ENCODE measurements around the gene SPC24. TPM values are rescaled to one million over a fixed set of nuclear protein-coding genes. Genes with fewer than 3 reads are reported as not detected.

SPC24 gene
- total RNA-seq, 1 experiment from 2014 or later: 25.3 TPM

- DNase-seq: no peak
- Histone ChIP-seq H3K79me2 (ENCODE audit: low read length) (no peaks in the 10 kb centered on the region), H3K9ac (ENCODE audit: low read length) (no peak overlapping the region), H3K4me1 (ENCODE audit: low read length) (no peaks in the 10 kb centered on the region), H3K9me3 (ENCODE audit: low read length) (no peaks in the 10 kb centered on the region), H3K27me3 (ENCODE audit: low read length) (no peaks in the 10 kb centered on the region), H4K20me1 (ENCODE audit: insufficient read depth, low read depth, low read length) (0 out of 2 replicates have a peak, but pooled peaks cover 7% of the 10 kb centered on the region), H3K4me3 (ENCODE audit: low read length) (no peak overlapping the region), H3K9me2 (replicated peaks; ENCODE audit: insufficient read depth, low read length) (no peaks in the 10 kb centered on the region), H3K36me3 (ENCODE audit: insufficient read depth, low read length) (peaks cover 63% of the 10 kb centered on the region), H3K4me2 (ENCODE audit: low read depth, low read length, poor library complexity, severe bottlenecking) (no peak overlapping the region), H3K27ac (ENCODE audit: low read length) (no peak overlapping the region), H2AFZ (ENCODE audit: low read length) (no peak overlapping the region)
Measured at GRCh38 chr19:11116507-11116906, 39.1 kb downstream of the SPC24 start.

- Histone ChIP-seq H3K36me3 (ENCODE audit: insufficient read depth, low read length) (peaks cover 62% of the 10 kb centered on the region), H3K4me3 (ENCODE audit: low read length) (no peak overlapping the region), H2AFZ (ENCODE audit: low read length) (no peak overlapping the region)
Measured at GRCh38 chr19:11115895-11116446, 39.6 kb downstream of the SPC24 start.

GRCh38 chr19:11115042-11115441 is 40.5 kb downstream of the SPC24 start:
- 0 out of 2 replicates have a peak, but pooled peaks cover 7% of the 10 kb centered on the region for H4K20me1 ChIP-seq (ENCODE audit: insufficient read depth, low read depth, low read length)

More at GRCh38 chr19:11115895-11116446, 39.6 kb downstream of the SPC24 start:
- Histone ChIP-seq H4K20me1 (ENCODE audit: insufficient read depth, low read depth, low read length) (0 out of 2 replicates have a peak, but pooled peaks cover 7% of the 10 kb centered on the region), H3K27me3 (ENCODE audit: low read length) (no peaks in the 10 kb centered on the region), H3K9me3 (ENCODE audit: low read length) (no peaks in the 10 kb centered on the region), H3K79me2 (ENCODE audit: low read length) (no peaks in the 10 kb centered on the region), H3K4me2 (ENCODE audit: low read depth, low read length, poor library complexity, severe bottlenecking) (no peak overlapping the region), H3K27ac (ENCODE audit: low read length) (no peak overlapping the region), H3K9me2 (replicated peaks; ENCODE audit: insufficient read depth, low read length) (no peaks in the 10 kb centered on the region), H3K9ac (ENCODE audit: low read length) (no peak overlapping the region), H3K4me1 (ENCODE audit: low read length) (no peaks in the 10 kb centered on the region)
- DNase-seq: no peak

GRCh38 chr19:11113140-11113708 is 42.4 kb downstream of the SPC24 start:
- no peaks in the 10 kb centered on the region for H3K4me1 ChIP-seq (ENCODE audit: low read length)
- H3K9me2 ChIP-seq (replicated peaks; ENCODE audit: insufficient read depth, low read length): no peaks in the 10 kb centered on the region
- no peak overlapping the region for H2AFZ ChIP-seq (ENCODE audit: low read length)
- H3K4me2 ChIP-seq (ENCODE audit: low read depth, low read length, poor library complexity, severe bottlenecking): no peak overlapping the region
- H3K27me3 ChIP-seq (ENCODE audit: low read length): no peaks in the 10 kb centered on the region
- DNase-seq: no peak
- H3K27ac ChIP-seq (ENCODE audit: low read length): no peak overlapping the region
- H3K4me3 ChIP-seq (ENCODE audit: low read length): no peak overlapping the region
- H3K9ac ChIP-seq (ENCODE audit: low read length): no peak overlapping the region
- H3K9me3 ChIP-seq (ENCODE audit: low read length): no peaks in the 10 kb centered on the region
- no peaks in the 10 kb centered on the region for H3K79me2 ChIP-seq (ENCODE audit: low read length)
- H3K36me3 ChIP-seq (ENCODE audit: insufficient read depth, low read length): peaks cover 58% of the 10 kb centered on the region
- 0 out of 2 replicates have a peak, but pooled peaks cover 7% of the 10 kb centered on the region for H4K20me1 ChIP-seq (ENCODE audit: insufficient read depth, low read depth, low read length)

More at GRCh38 chr19:11115042-11115441, 40.5 kb downstream of the SPC24 start:
- H3K27me3 ChIP-seq (ENCODE audit: low read length): no peaks in the 10 kb centered on the region
- H3K36me3 ChIP-seq (ENCODE audit: insufficient read depth, low read length): peaks cover 57% of the 10 kb centered on the region
- H2AFZ ChIP-seq (ENCODE audit: low read length): no peak overlapping the region
- H3K4me2 ChIP-seq (ENCODE audit: low read depth, low read length, poor library complexity, severe bottlenecking): no peak overlapping the region
- H3K9me2 ChIP-seq (replicated peaks; ENCODE audit: insufficient read depth, low read length): no peaks in the 10 kb centered on the region
- H3K27ac ChIP-seq (ENCODE audit: low read length): no peak overlapping the region
- H3K9ac ChIP-seq (ENCODE audit: low read length): no peak overlapping the region
- DNase-seq: no peak
- H3K4me3 ChIP-seq (ENCODE audit: low read length): no peak overlapping the region
- H3K4me1 ChIP-seq (ENCODE audit: low read length): no peaks in the 10 kb centered on the region
- H3K79me2 ChIP-seq (ENCODE audit: low read length): no peaks in the 10 kb centered on the region
- no peaks in the 10 kb centered on the region for H3K9me3 ChIP-seq (ENCODE audit: low read length)

GRCh38 chr19:11111771-11112144 is 43.8 kb downstream of the SPC24 start:
- Histone ChIP-seq H3K4me1 (ENCODE audit: low read length) (no peaks in the 10 kb centered on the region), H3K9me2 (replicated peaks; ENCODE audit: insufficient read depth, low read length) (no peaks in the 10 kb centered on the region), H3K79me2 (ENCODE audit: low read length) (no peaks in the 10 kb centered on the region), H3K4me2 (ENCODE audit: low read depth, low read length, poor library complexity, severe bottlenecking) (no peak overlapping the region), H3K9me3 (ENCODE audit: low read length) (no peaks in the 10 kb centered on the region), H3K36me3 (ENCODE audit: insufficient read depth, low read length) (peaks cover 55% of the 10 kb centered on the region), H3K4me3 (ENCODE audit: low read length) (no peak overlapping the region), H3K9ac (ENCODE audit: low read length) (no peak overlapping the region), H3K27ac (ENCODE audit: low read length) (no peak overlapping the region), H4K20me1 (ENCODE audit: insufficient read depth, low read depth, low read length) (0 out of 2 replicates have a peak, but pooled peaks cover 7% of the 10 kb centered on the region), H3K27me3 (ENCODE audit: low read length) (no peaks in the 10 kb centered on the region), H2AFZ (ENCODE audit: low read length) (no peak overlapping the region)
- no peak for DNase-seq

GRCh38 chr19:11111117-11111770 is 44.3 kb downstream of the SPC24 start:
- Histone ChIP-seq H3K9ac (ENCODE audit: low read length) (no peak overlapping the region), H3K36me3 (ENCODE audit: insufficient read depth, low read length) (peaks cover 50% of the 10 kb centered on the region), H3K27ac (ENCODE audit: low read length) (no peak overlapping the region), H3K27me3 (ENCODE audit: low read length) (no peaks in the 10 kb centered on the region), H3K9me3 (ENCODE audit: low read length) (no peaks in the 10 kb centered on the region), H2AFZ (ENCODE audit: low read length) (no peak overlapping the region), H3K4me2 (ENCODE audit: low read depth, low read length, poor library complexity, severe bottlenecking) (no peak overlapping the region), H3K79me2 (ENCODE audit: low read length) (no peaks in the 10 kb centered on the region), H3K9me2 (replicated peaks; ENCODE audit: insufficient read depth, low read length) (no peaks in the 10 kb centered on the region), H3K4me3 (ENCODE audit: low read length) (no peak overlapping the region), H4K20me1 (ENCODE audit: insufficient read depth, low read depth, low read length) (peaks cover 7% of the 10 kb centered on the region; the same call in 1 of the 2 replicates), H3K4me1 (ENCODE audit: low read length) (no peaks in the 10 kb centered on the region)
- no peak for DNase-seq

- Histone ChIP-seq H3K9me2 (replicated peaks; ENCODE audit: insufficient read depth, low read length) (no peaks in the 10 kb centered on the region), H3K36me3 (ENCODE audit: insufficient read depth, low read length) (peaks cover 46% of the 10 kb centered on the region), H3K9me3 (ENCODE audit: low read length) (no peaks in the 10 kb centered on the region), H3K79me2 (ENCODE audit: low read length) (peaks cover 4% of the 10 kb centered on the region; the same call in 1 of the 2 replicates), H3K4me1 (ENCODE audit: low read length) (no peaks in the 10 kb centered on the region), H3K4me2 (ENCODE audit: low read depth, low read length, poor library complexity, severe bottlenecking) (no peak overlapping the region), H4K20me1 (ENCODE audit: insufficient read depth, low read depth, low read length) (peaks cover 14% of the 10 kb centered on the region; the same call in 1 of the 2 replicates), H2AFZ (ENCODE audit: low read length) (no peak overlapping the region), H3K27me3 (ENCODE audit: low read length) (no peaks in the 10 kb centered on the region), H3K9ac (ENCODE audit: low read length) (no peak overlapping the region), H3K4me3 (ENCODE audit: low read length) (no peak overlapping the region), H3K27ac (ENCODE audit: low read length) (no peak overlapping the region)
- DNase-seq: no peak
Measured at GRCh38 chr19:11108746-11109145, 46.8 kb downstream of the SPC24 start.

GRCh38 chr19:11106477-11106876 is 49.1 kb downstream of the SPC24 start:
- Histone ChIP-seq H2AFZ (ENCODE audit: low read length) (no peak overlapping the region), H3K9ac (ENCODE audit: low read length) (no peak overlapping the region), H4K20me1 (ENCODE audit: insufficient read depth, low read depth, low read length) (peaks cover 12% of the 10 kb centered on the region; the same call in 1 of the 2 replicates), H3K79me2 (ENCODE audit: low read length) (peaks cover 4% of the 10 kb centered on the region; the same call in 1 of the 2 replicates), H3K4me3 (ENCODE audit: low read length) (no peak overlapping the region), H3K27me3 (ENCODE audit: low read length) (no peaks in the 10 kb centered on the region), H3K27ac (ENCODE audit: low read length) (no peak overlapping the region), H3K4me2 (ENCODE audit: low read depth, low read length, poor library complexity, severe bottlenecking) (no peak overlapping the region), H3K4me1 (ENCODE audit: low read length) (no peaks in the 10 kb centered on the region), H3K36me3 (ENCODE audit: insufficient read depth, low read length) (peaks cover 28% of the 10 kb centered on the region), H3K9me3 (ENCODE audit: low read length) (no peaks in the 10 kb centered on the region), H3K9me2 (replicated peaks; ENCODE audit: insufficient read depth, low read length) (no peaks in the 10 kb centered on the region)
- no peak for DNase-seq

Measured in Karpas-422 (cell line).